ENCODE results near the gene RARG.

The RARG gene

DNA sequence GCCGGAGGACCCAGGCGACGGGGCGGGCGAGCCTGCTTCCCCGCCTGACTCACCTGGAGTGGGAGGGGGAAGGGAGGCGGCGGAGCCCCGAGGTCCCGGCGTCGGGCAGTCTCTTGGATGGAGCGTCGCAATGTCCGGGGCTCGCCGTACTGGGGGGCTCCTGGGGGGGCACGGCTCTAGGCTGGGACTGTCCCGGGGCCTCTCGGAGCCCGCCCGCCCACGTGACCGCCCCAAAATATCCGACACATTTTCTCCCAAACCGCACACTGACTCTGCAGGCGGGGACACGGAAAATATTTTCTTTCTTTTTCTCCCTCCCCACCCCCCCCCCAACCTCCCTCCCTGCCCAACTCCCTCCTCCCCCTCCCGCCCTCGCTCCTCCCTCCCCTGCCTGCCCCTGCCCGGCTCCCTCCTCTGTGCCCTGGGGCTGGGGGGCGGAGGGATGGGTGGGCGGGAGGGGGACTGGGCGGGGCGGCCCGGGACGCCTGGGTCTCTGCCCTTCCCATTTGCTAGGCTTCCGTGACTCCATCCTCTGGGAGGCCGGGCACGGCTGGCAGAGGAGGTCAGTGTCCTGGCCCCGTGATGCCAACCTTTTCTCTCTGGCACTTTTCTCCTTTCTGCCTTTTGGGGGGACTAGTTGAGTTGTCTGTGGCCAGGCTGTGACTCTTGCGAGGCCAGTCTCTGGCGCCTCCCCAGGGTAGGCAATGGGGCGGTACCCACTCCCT is at the start of gene RARG:
Gene RARG (minus strand): TSS at position 289 of the 725 bp plus-strand sequence. CDS start 4,664 bp downstream, outside the sequence.
- DNase-seq (ENCODE audit: low read depth): no peak

DNA sequence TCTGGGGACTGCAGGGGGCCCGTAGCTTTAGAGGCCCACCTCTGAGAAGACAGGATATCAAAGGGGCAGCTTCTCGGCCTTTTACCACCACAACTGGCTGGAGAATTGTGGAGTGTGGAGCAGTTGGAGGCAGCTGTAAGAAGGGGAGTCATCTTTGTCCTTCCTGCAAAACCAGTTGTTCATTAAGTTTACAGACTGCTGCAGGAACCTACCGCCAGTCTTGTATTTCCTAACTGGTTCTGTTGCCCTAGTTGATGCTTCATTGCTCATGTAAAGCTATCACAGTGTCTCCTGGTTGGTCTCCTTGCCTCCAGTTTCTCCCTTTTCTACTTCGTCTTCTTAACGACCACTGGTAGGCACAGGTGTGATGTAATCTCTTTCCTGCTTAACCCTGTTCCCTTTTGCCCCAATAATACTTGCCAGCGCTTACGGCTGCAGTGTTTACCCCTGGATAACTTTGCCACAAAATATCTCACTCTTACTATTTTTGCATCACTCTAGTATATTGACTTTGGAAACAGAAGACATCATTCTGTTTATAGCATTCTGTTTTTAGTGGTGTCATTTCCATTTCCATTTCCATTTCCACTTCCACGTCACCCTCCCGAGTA is 48.0 kb upstream of the RARG start:
- no peak for DNase-seq (ENCODE audit: low read depth)

DNA sequence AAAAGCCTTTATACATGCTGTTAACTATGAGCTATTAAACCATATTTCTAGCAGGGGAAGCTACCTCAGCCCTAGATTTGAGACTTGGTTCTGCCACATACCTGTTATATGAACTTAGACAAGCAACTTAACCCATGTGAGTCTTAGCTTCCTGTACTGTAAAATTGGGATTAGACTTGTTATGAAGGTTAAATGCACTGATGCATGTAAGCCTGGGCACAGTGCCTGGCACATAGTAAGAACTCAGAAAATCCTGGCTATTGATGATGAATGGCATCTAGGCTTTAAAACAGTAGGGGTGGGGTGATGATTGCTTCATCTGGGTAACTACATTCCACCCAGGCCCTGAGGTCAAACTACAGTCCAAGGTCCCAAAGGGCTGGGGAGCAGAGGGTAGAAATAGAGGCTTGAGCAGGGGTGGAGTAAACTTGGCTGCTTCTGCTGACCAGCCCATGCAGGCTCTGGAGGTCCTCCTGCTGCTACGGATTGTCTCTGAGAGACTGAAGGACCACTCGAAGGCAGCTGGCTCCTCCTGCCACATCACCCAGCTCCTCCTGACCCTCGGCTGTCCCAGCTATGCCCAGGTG is 47.4 kb upstream of the RARG start:
- DNase-seq (ENCODE audit: low read depth): no peak

DNA sequence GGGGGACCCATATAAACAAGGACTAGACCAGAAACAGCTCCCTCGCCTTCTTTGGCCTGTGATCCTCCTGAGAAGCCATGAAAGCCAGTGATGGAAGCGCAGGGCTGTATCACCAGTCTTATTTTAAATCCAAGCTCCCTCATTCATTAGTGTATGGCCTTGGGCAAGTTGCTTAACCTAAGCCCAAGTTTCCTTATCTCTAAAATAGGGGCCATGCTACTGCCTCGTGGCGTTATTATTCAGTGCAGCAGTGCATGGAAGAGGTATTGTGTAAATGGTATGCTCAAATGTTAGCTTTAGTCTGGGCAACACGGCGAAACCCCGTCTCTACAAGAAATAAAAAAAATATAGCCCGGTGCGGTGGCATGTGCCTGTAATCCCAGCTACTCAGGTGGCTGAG is 46.0 kb upstream of the RARG start:
- DNase-seq (ENCODE audit: low read depth): no peak

DNA sequence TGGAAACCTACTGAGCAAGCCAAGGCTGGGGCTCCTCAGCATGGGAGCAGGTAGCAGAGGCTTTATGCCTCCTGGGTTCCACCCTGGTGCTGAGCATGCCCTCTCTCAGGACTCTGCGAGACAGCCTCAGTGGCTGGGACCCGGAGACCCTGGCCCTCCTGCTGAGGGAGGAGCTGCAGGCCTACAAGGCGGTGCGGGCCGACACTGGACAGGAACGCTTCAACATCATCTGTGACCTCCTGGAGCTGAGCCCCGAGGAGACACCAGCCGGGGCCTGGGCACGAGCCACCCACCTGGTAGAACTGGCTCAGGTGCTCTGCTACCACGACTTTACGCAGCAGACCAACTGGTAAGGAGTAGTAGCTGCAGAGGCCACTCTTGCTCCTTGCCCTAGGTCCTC is 44.5 kb upstream of the RARG start:
- DNase-seq (ENCODE audit: low read depth): no peak

DNA sequence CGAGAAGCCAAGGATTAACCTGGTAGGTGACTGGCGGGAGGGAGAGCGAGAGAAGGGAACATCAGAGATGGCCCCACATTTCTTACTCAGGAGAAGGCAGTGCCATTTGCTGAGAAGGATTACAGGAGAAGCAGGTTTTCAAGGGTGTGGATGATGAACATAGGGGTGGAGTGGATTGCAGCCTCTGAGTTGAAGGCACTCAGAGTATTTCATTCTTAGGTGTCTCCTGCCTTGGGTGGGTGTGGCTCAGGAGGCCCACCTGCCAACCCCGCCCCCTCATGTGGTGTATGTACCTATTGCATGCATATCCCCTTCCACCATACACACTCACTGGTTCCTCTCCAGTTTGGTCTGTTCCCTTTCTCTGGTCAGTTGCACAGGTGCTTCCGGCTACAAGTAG is 42.4 kb upstream of the RARG start:
- DNase-seq (ENCODE audit: low read depth): no peak

DNA sequence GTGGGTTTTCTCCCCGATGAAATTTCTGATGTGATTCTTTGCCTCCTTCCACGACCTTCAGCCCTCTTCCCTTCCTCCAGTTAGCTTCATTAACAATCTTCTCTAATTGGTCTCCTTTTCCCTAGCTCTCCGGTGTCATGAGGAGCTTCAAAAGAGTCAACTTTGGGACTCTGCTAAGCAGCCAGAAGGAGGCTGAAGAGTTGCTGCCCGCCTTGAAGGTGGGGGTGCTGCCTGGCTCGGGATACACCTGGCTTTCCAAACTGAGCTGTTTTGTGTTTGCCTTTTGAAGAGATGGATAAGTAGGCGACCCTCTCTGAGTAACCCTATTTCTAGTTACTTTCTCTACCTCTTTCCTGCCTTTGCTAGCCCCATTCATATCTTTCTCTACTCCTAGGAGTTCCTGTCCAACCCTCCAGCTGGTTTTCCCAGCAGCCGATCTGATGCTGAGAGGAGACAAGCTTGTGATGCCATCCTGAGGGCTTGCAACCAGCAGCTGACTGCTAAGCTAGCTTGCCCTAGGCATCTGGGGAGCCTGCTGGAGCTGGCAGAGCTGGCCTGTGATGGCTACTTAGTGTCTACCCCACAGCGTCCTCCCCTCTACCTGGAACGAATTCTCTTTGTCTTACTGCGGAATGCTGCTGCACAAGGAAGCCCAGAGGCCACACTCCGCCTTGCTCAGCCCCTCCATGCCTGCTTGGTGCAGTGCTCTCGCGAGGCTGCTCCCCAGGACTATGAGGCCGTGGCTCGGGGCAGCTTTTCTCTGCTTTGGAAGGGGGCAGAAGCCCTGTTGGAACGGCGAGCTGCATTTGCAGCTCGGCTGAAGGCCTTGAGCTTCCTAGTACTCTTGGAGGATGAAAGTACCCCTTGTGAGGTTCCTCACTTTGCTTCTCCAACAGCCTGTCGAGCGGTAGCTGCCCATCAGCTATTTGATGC is 36.9 kb upstream of the RARG start:
- DNase-seq (ENCODE audit: low read depth): no peak

DNA sequence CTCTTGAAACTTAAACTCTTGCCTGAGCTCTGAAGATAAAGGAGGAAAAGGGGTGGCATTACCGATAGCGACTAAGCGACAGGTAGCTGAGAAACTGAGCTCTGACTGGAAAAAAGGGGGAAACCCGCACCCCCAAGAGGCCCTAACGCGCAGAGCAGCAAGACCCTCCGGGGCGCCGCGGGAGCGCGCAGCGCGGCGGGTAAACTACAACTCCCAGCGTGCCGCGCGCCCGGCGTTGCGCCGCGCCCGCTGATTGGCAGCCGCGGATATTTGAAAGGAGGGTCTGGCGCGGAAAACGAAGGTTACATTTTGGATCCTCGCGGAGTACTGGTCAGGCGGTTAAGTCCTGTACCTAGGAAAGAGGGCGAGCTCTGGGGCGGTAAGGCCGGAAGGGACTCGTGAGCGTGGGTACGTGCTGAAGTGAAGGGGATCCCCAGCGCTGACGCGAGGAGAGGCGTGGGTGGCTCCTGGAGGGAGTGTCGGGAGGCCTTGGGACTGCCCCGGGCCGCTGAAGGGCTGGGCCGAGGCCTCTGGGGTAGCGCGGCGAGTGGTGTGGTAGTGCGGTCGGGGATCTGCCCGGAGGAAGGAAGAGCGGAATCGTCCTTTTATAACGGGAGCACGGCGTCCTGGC is 36.1 kb upstream of the RARG start, which contains the start of gene ESPL1:
Gene ESPL1 (plus strand): TSS at position 301 of the 631 bp plus-strand sequence. CDS start 468 bp downstream, outside the sequence.
- DNase-seq (ENCODE audit: low read depth): no peak

DNA sequence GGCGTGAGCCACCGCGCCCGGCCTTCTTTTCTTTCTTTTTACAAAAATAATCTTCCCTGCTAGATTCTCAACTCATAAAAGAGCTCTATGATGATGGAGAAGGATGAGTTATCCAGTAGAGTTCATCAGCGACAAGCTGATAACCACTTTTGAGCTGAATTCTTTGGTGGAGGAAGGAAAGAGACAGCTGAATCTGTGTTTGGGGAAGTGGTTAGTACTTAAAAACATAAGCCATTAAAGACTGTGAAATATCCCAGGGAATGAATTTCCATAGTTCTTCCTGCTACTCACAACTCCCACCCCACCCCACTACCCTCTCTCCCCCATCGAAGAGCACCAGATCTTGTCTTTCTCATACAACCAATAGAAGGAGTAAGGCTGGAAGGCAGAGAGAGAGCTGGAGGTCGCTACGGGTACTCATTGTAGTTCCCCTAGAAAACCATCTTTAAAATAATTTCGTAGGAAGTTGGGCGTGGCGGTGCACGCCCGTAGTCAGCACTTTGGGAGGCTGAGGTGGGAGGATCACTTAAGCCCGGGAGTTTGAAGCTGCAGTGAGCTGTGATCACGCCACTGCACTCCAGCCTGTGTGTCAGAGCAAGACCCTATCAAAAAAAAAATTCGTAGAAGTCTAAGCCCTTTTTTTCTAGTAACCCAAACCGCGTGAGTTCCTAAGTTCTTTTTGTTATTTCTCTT is 35.4 kb upstream of the RARG start:
- DNase-seq (ENCODE audit: low read depth): no peak

DNA sequence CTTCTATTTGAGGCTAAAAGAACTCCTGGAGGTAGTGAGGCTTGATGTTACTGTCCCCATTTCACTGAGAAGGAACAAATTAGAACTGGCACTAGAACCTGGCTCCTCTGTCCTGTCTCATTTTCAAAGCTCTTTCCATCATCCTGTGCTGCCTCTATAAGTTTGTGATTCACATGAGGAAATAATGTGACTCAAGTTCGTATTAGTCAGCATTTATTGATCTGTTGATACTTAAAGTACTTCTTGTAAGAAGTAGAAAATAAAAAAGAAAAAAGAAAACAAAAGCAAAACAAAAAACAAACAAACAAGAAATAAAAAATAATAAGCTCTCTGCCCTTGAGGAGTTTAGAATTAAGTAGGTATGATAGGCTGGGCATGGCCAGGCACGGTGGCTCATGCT is 33.8 kb upstream of the RARG start:
- no peak for DNase-seq (ENCODE audit: low read depth)

DNA sequence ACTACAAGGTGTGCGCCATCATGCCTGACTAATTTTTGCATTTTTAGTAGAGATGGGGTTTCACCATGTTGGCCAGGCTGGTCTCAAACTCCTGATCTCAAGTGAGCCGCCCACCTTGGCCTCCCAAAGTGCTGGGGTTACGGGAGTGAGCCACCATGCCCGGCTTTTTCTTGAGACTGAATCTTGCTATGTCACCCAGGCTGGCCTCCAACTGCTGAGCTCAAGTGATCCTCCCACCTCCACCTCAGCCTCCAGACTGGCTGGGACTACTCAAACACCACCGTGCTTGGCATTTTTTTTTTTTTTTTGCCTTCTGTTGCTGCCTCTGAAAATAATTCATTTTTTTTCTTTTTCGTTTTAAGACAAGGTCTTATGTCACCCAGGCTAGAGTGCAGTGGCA is 27.9 kb upstream of the RARG start:
- no peak for DNase-seq (ENCODE audit: low read depth)

DNA sequence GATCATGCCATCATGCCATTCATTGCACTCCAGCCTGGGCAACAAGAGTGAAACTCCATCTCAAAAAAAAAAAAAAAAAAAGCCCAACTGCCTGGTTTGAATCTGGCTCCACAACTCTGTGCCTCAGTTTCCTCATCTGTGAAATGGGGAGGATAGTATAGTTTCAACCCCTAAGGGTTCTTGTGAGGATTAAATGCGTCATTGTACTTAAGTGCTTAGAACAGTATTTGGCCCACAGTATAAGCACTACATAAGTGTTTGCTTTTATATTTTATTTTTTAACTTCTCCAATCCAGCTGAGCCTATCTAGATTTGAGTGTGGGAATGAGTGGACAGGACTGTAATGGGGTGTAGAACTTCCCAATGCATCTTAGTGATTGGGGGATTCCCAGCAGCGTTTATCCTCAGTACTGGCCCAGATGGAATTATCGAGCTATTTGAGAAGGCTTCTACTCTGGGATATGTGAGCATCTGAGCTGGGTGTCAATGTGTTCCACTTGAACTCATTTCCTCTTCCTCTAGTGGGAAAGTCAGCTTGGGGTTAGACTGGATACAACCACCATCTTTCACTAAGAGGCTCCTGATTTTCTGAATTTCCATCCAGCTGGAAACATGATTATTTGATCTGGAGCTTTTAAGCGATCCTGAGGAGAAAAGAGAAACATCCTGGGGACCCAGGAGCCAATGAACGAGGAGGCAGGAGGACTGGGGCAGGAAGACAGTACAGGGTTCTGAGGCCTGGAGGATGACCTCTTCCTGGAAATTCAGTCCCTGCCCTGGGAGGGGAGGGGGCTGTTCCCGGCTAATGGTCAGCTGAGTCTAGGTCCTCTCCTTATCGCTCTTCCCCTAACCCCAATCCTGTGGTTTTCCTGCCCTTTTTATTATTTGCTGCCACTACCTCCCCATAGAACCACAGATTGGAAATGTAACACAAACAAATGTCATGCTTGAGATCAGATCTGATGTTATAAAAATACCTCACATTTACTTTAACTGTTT is 26.8 kb upstream of the RARG start:
- DNase-seq (ENCODE audit: low read depth): no peak

DNA sequence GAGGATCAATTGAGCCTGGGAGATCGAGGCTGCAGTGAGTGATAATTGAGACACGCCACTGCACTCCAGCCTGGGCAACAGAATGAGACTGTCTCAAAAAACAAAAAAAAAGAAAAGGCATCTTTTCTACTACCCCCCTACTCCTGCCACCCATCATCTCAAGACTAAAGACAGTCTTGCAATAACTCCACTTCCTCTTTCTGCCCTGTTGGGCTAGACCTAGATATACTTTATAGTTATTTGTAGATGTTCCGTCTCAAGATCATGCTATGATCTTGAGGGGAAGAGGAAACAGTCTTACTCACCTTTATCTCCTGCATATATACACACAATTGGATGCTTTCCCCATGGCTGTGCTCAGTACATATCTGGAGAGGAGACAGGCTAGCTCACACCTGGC is 24.0 kb upstream of the RARG start:
- no peak for DNase-seq (ENCODE audit: low read depth)

DNA sequence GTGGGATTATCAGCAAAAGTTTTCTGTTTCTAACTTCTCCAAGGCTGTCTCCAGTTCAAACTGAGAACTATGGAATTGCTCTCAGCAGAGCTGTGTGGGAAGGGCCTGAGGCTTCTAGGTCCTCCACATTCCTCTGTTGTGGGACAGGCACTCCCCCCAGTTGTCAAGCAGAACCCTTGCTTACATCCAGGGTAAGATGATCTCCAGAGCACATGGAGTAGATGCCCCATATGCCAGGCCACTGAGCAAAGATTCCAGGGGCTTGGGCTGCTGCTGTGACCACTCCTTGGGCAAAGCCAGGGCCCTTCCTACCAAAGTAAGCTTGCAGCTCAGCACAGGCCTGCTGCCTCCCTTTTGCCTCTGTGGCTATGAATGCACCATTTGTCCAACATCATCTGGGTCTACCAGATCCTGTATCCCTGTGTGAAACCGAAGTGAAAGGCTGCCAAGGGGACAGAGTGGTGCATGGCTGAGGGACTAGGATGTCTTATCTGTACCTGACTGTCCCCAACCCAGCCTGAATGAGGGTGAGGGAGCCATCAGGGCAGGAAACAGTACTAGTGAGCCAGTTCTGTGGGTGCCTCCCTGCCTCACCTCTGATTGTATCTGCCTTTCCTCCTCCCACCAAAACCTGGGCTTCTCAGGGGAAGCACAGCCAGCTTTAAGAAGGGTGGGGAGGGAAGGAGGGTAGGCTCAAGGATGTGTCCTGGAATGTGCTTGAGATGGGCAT is 23.0 kb upstream of the RARG start:
- no peak for DNase-seq (ENCODE audit: low read depth)

DNA sequence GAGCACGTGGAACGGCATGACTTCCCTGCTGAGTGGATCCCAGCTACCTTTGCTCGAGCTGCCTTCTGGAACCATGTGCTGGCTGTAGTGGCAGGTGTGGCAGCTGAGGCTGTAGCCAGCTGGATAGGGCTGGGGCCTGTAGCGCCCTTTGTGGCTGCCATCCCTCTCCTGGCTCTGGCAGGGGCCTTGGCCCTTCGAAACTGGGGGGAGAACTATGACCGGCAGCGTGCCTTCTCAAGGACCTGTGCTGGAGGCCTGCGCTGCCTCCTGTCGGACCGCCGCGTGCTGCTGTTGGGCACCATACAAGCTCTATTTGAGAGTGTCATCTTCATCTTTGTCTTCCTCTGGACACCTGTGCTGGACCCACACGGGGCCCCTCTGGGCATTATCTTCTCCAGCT is 21.3 kb upstream of the RARG start:
- DNase-seq (ENCODE audit: low read depth): no peak

DNA sequence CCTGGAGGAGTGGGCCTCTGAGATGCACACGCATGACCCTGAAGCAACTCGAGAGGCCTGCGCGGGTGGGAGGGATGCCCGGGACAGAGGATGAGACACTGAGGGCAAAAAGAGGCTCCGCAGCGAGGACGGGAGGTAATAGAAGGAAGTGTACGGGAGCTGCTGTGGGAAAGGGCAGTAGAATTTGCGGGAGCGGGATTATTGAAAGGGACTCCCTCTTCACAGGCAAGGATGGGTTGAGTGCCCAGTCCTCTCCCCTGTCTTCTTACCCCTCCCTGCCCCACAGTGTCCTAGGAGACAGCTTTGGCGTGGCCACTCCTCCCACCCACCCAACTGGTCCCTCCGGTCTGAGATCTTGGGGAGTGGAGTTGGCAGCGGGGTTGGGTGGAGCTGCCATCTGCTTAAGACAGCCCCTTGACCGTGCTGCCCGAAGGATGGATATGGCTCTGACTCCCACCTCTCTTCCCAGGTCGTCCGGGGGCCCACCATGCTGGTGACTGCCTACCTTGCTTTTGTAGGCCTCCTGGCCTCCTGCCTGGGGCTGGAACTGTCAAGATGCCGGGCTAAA is 20.4 kb upstream of the RARG start:
- no peak for DNase-seq (ENCODE audit: low read depth)

DNA sequence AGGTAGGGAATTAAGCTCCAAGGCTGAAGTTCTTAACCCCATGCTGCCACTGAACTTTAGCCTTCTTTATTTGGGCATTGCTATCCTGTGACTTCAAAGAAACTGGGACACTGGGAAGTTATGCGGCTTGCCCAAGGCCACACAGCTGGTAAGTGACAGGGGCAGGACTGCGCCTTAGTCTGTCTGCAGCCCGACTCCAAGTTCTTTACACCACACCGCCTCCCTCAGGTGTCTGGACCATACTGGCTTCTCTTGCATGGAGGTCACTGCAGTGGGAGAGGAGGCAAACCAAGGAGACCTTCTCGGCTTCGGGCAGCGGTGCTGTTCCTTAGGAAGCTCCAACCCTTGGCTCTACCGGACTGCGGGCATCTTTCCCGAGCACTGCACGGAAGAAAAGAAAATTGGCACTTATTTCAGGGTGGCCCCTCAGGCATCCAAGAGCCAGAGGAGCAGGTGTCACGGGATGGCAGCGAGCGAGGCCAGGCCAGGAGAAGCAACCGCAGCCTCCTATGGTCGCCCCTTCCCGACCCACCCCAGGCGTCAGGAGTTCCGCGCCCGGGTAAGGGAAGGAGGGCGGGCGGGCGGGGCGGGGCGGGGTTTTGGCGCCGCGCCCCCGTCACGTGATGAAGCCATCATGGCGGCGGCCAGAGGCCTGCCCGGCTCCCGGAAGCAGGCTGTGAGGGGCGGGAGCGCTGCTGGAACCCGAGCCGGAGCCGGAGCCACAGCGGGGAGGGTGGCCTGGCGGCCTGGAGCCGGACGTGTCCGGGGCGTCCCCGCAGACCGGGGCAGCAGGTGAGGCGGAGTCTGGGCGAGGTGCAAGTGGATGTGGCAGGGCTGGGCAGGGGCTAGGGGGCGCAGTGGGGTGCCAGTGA is 19.7 kb upstream of the RARG start:
- DNase-seq (ENCODE audit: low read depth): no peak

DNA sequence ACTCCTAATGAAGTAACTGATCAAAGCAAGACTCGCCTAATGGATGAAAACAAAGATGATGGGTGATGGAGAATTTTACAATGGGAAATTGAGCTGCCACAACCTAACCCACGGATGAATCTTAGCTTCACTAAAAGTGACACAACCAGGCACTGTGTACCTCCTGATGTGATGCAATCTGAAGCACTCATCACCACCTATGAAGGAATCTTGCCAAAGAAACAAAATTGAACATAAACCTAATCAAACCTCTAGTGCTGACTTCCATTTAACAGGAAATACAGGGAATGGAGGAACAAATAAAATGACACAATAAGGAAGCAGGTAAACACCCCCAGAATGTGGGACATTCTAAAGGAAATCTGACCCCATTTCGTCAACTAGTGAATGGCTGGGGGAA is 13.3 kb upstream of the RARG start:
- DNase-seq (ENCODE audit: low read depth): no peak

All from non-pigmented ciliary epithelial cell (primary cell).